Fibroblast of the aortic adventitia (primary cell): ENCODE data around the gene DLX1. TPM values are rescaled to one million over a fixed set of nuclear protein-coding genes. Genes with fewer than 3 reads are reported as not detected.
"Not testable (repeated sequence)": the region's sequence is repeated elsewhere in the genome, so short reads cannot be mapped to it uniquely, and the experiment has no call there.

Experiments
- DNase-seq: peaks from one replicate; pipeline ENCODE4 v3.0.0-alpha.2; 2010; ENCODE audit warnings: low read depth
- H3K4me3 ChIP-seq: 2 replicates; pipeline ENCODE4 v1.5.1; 2011; ENCODE audit warnings: low read depth, mild to moderate bottlenecking, control low read depth, low read length, moderate library complexity
- CTCF ChIP-seq: IDR thresholded peaks from 2 replicates; pipeline ENCODE4 v1.5.1; 2011; ENCODE audit warnings: mild to moderate bottlenecking, low read length, control low read depth, inconsistent platforms; ENCODE audit not compliant: insufficient read depth
- total RNA-seq: library from RNA; depleted of rRNA; stranded (reverse); fragments of >200 nt; gene quantifications from 2 replicates; pipeline ENCODE4 v1.2.3, GENCODE V29; 2012; ENCODE audit warnings: low replicate concordance

The DLX1 gene
- total RNA-seq, 1 donor = 0.99 TPM

- no peak for TF ChIP-seq CTCF
- no peak for DNase-seq
Observed at GRCh38 chr2:172065111-172065510, 20.2 kb upstream of the DLX1 start.

GRCh38 chr2:172066394-172066886 lies 18.9 kb upstream of the DLX1 start:
- DNase-seq = no peak
- no peak overlapping the region for H3K4me3 ChIP-seq
- TF ChIP-seq CTCF = no peak

More at GRCh38 chr2:172065111-172065510, 20.2 kb upstream of the DLX1 start:
- H3K4me3 ChIP-seq = no peak overlapping the region

GRCh38 chr2:172067905-172068304 lies 17.4 kb upstream of the DLX1 start:
- not testable (repeated sequence) for H3K4me3 ChIP-seq, DNase-seq

GRCh38 chr2:172070936-172071335 lies 14.4 kb upstream of the DLX1 start:
- TF ChIP-seq CTCF = no peak
- H3K4me3 ChIP-seq = no peak overlapping the region
- DNase-seq = no peak

- no peak for DNase-seq
- TF ChIP-seq CTCF = no peak
- H3K4me3 ChIP-seq = no peak overlapping the region
Observed at GRCh38 chr2:172072303-172072702, 13.0 kb upstream of the DLX1 start.

GRCh38 chr2:172072706-172073105 lies 12.6 kb upstream of the DLX1 start:
- no peak for TF ChIP-seq CTCF
- no peak for DNase-seq
- no peak overlapping the region for H3K4me3 ChIP-seq

GRCh38 chr2:172073518-172073917 lies 11.8 kb upstream of the DLX1 start:
- no peak overlapping the region for H3K4me3 ChIP-seq
- TF ChIP-seq CTCF = no peak
- DNase-seq = no peak
